HepG2 (cell line): Measurements from ENCODE around the gene SP6. TPM values are rescaled to one million over a fixed set of nuclear protein-coding genes. Genes with fewer than 3 reads are reported as not detected.

Experiments used
- ARHGAP35 ChIP-seq: sonication (generic); formaldehyde crosslinking; IDR thresholded peaks from 2 replicates; pipeline ENCODE4 v1.9.0; 2022; ENCODE audit warnings: mild to moderate bottlenecking, inconsistent platforms, moderate library complexity, missing genetic modification reagents, borderline replicate concordance
- ATF3 ChIP-seq: sonication (generic); formaldehyde crosslinking; IDR thresholded peaks from 2 replicates; pipeline ENCODE4 v1.4.0; 2020; ENCODE audit warnings: missing genetic modification reagents
- CREB3 ChIP-seq: sonication (generic); formaldehyde crosslinking; IDR thresholded peaks from 2 replicates; pipeline ENCODE4 v1.5.0; 2020; ENCODE audit warnings: missing genetic modification reagents
- ETV5 ChIP-seq: IDR thresholded peaks from 2 replicates; pipeline ENCODE4 v1.6.1; 2018; ENCODE audit warnings: missing biosample characterization, missing genetic modification reagents, inconsistent platforms, borderline replicate concordance
- FLYWCH1 ChIP-seq: sonication (generic); formaldehyde crosslinking; IDR thresholded peaks from 2 replicates; pipeline ENCODE4 v1.8.1; 2023; ENCODE audit warnings: mild to moderate bottlenecking, missing genetic modification reagents
- ISX ChIP-seq: sonication (generic); formaldehyde crosslinking; conservative IDR thresholded peaks from 2 replicates; pipeline ENCODE4 v1.5.0; 2020; ENCODE audit warnings: missing genetic modification reagents
- KDM5A ChIP-seq: fragments of 200-600 bp; sonication (generic); IDR thresholded peaks from 2 replicates; pipeline ENCODE4 v1.7.0; 2018; ENCODE audit warnings: antibody characterized with exemption, mild to moderate bottlenecking, low read length, borderline replicate concordance
- MBNL3 ChIP-seq: fragments of 250-450 bp; sonication (Bioruptor Pico); conservative IDR thresholded peaks from 2 replicates; pipeline ENCODE4 v1.8.0; 2022; ENCODE audit warnings: mild to moderate bottlenecking, inconsistent platforms
- MEF2D ChIP-seq: sonication (generic); formaldehyde crosslinking; IDR thresholded peaks from 2 replicates; pipeline ENCODE4 v1.5.1; 2020; ENCODE audit warnings: mild to moderate bottlenecking, missing genetic modification reagents
- RXRB ChIP-seq: IDR thresholded peaks from 2 replicates; pipeline ENCODE4 v1.6.1; 2016; ENCODE audit warnings: borderline replicate concordance, missing genetic modification reagents, missing compliant biosample characterization
- SP5 ChIP-seq: IDR thresholded peaks from 2 replicates; pipeline ENCODE4 v1.6.1; 2016; ENCODE audit warnings: low read depth, borderline replicate concordance
- TBX2 ChIP-seq: sonication (generic); formaldehyde crosslinking; IDR thresholded peaks from 2 replicates; pipeline ENCODE4 v1.5.0; 2020; ENCODE audit warnings: missing genetic modification reagents, mild to moderate bottlenecking, borderline replicate concordance
- TOE1 ChIP-seq: sonication (generic); formaldehyde crosslinking; IDR thresholded peaks from 2 replicates; pipeline ENCODE4 v1.4.0; 2020; ENCODE audit warnings: mild to moderate bottlenecking, missing genetic modification reagents
- ZBTB44 ChIP-seq: sonication (generic); formaldehyde crosslinking; IDR thresholded peaks from 2 replicates; pipeline ENCODE4 v1.4.0; 2020; ENCODE audit warnings: missing genetic modification reagents
- ZKSCAN1 ChIP-seq: fragments of 150-350 bp; IDR thresholded peaks from 2 replicates; pipeline ENCODE4 v1.6.1; 2014; ENCODE audit warnings: low read length
- ZKSCAN5 ChIP-seq: sonication (generic); formaldehyde crosslinking; IDR thresholded peaks from 2 replicates; pipeline ENCODE4 v1.5.1; 2020; ENCODE audit warnings: mild to moderate bottlenecking, missing genetic modification reagents
- ZMYM4 ChIP-seq: sonication (generic); formaldehyde crosslinking; IDR thresholded peaks from 2 replicates; pipeline ENCODE4 v1.8.1; 2023; ENCODE audit warnings: mild to moderate bottlenecking, missing genetic modification reagents
- ZNF124 ChIP-seq: sonication (generic); formaldehyde crosslinking; IDR thresholded peaks from 2 replicates; pipeline ENCODE4 v1.4.0; 2020; ENCODE audit warnings: missing genetic modification reagents
- ZNF224 ChIP-seq: sonication (generic); formaldehyde crosslinking; IDR thresholded peaks from 2 replicates; pipeline ENCODE4 v1.5.0; 2020; ENCODE audit warnings: mild to moderate bottlenecking, missing genetic modification reagents
- ZNF343 ChIP-seq: sonication (generic); formaldehyde crosslinking; IDR thresholded peaks from 2 replicates; pipeline ENCODE4 v1.4.0; 2020; ENCODE audit warnings: mild to moderate bottlenecking, missing genetic modification reagents
- ZNF446 ChIP-seq: sonication (generic); formaldehyde crosslinking; IDR thresholded peaks from 2 replicates; pipeline ENCODE4 v1.5.0; 2020; ENCODE audit warnings: mild to moderate bottlenecking, missing genetic modification reagents
- ZNF484 ChIP-seq: sonication (generic); formaldehyde crosslinking; IDR thresholded peaks from 2 replicates; pipeline ENCODE4 v1.5.1; 2020; ENCODE audit warnings: mild to moderate bottlenecking, low read depth, missing genetic modification reagents, borderline replicate concordance
- ZNF619 ChIP-seq: sonication (generic); formaldehyde crosslinking; IDR thresholded peaks from 2 replicates; pipeline ENCODE4 v1.4.0; 2020; ENCODE audit warnings: mild to moderate bottlenecking, missing genetic modification reagents
- ZNF687 ChIP-seq: sonication (generic); formaldehyde crosslinking; IDR thresholded peaks from 2 replicates; pipeline ENCODE4 v1.5.1; 2020; ENCODE audit warnings: mild to moderate bottlenecking, missing genetic modification reagents, moderate library complexity
- polyA plus RNA-seq, 8 experiments: library from polyadenylated mRNA; depleted of rRNA in 3 of 8; stranded (reverse) in 7 of 8; unstranded in 1 of 8; fragments of >200 nt; fragmentation: Illumina TruSeq in 4 of 8; extraction: Trizol in 4 of 8; gene quantifications; 2 replicates each; pipeline versions ENCODE4 v1.2.1 to v1.2.3, GENCODE V29; 2011 to 2016; ENCODE audit warnings: low read depth in 4 of 8, missing spikeins in 1 of 8, mixed read lengths in 1 of 8; ENCODE audit not compliant: insufficient read depth in 1 of 8
- total RNA-seq, 5 experiments: library from RNA; depleted of rRNA; stranded (reverse); fragments of >200 nt; fragmentation: Illumina TruSeq; extraction: Trizol; gene quantifications; 2 replicates each; pipeline ENCODE4 v1.2.3, GENCODE V29; 2016; ENCODE audit warnings: low read depth in 1 of 5

The SP6 gene
- total and polyA plus RNA-seq, 2 of the 13 experiments (the other 11 are each of a cell fraction or from before 2014, with no cell fraction given) = 0.07 TPM

GRCh38 chr17:47896672-47897490 is 45.9 kb upstream of the SP6 start (continued):
- TF ChIP-seq MBNL3 (CRISPR knock-in tag) (no peak), ZNF619 (CRISPR knock-in tag) (no peak), ZNF687 (CRISPR knock-in tag) (peak; percentile 2), MEF2D (CRISPR knock-in tag) (no peak; the same call in 1 of the 2 replicates), ZBTB44 (CRISPR knock-in tag) (no peak), ARHGAP35 (CRISPR knock-in tag) (no peak; the same call in 1 of the 2 replicates), ZNF224 (CRISPR knock-in tag) (0 out of 2 replicates have a peak, but pooled peaks have one; percentile 18), ZKSCAN1 (no peak), ISX (CRISPR knock-in tag) (0 out of 2 replicates have a peak, but pooled peaks have one; percentile 4), RXRB (CRISPR knock-in tag) (no peak), TOE1 (CRISPR knock-in tag) (no peak), FLYWCH1 (CRISPR knock-in tag) (no peak), ETV5 (CRISPR knock-in tag) (no peak), SP5 (CRISPR knock-in tag) (no peak), ZNF343 (CRISPR knock-in tag) (0 out of 2 replicates have a peak, but pooled peaks have one; percentile 0), CREB3 (CRISPR knock-in tag) (no peak), ZMYM4 (CRISPR knock-in tag) (no peak), ATF3 (CRISPR knock-in tag) (no peak), ZKSCAN5 (0 out of 2 replicates have a peak, but pooled peaks have one; percentile 52), KDM5A (peak; percentile 56; the same call in 1 of the 2 replicates), TBX2 (CRISPR knock-in tag) (no peak), ZNF484 (CRISPR knock-in tag) (no peak), ZNF124 (no peak), ZNF446 (CRISPR knock-in tag) (0 out of 2 replicates have a peak, but pooled peaks have one; percentile 21)
